Tibial artery (tissue), 4 donors: ENCODE measurements around the gene YJEFN3.

Experiments
- DNase-seq, 2 donors: peaks; one replicate each; pipeline ENCODE4 v3.0.0-alpha.2; 2019
- H3K27ac ChIP-seq, 2 donors: fragments of 200-600 bp; sonication (generic) in 1 of 2; 1 replicate in 1 of 2; 2 replicates in 1 of 2; pipeline ENCODE4 v1.5.1; 2018 to 2019; ENCODE audit warnings: mild to moderate bottlenecking in 1 of 2
- H3K27me3 ChIP-seq, 2 donors: fragments of 200-600 bp; sonication (generic) in 1 of 2; one replicate each; pipeline versions ENCODE4 v1.5.1 to v1.6.0; 2016 to 2019
- H3K36me3 ChIP-seq, 3 donors: fragments of 200-600 bp; sonication (generic) in 2 of 3; one replicate each; pipeline ENCODE4 v1.5.1; 2016 to 2019; ENCODE audit warnings: mild to moderate bottlenecking in 2 of 3
- H3K4me1 ChIP-seq, 4 donors: fragments of 200-600 bp; sonication (generic) in 2 of 4; 1 replicate in 3 of 4; 2 replicates in 1 of 4; pipeline ENCODE4 v1.5.1; 2016 to 2019
- H3K4me3 ChIP-seq, 2 donors: fragments of 200-600 bp; sonication (generic) in 1 of 2; 1 replicate in 1 of 2; 2 replicates in 1 of 2; pipeline ENCODE4 v1.5.1; 2018 to 2019; ENCODE audit warnings: mild to moderate bottlenecking in 2 of 2
- H3K9me3 ChIP-seq, 3 donors: fragments of 200-600 bp; sonication (generic) in 1 of 3; one replicate each; pipeline ENCODE4 v1.5.1; 2016 to 2019
- intact Hi-C: fragments of 100-400 bp; cut with DNase I; formaldehyde crosslinking; loops from one replicate; pipeline ENCODE4 v1.15.0; 2023; ENCODE audit warnings: low total_unique reads
- TF ChIP-seq, protein P1 (sequence below), 2 experiments: fragments of 200-600 bp in 1 of 2; fragments of 450-650 bp in 1 of 2; IDR thresholded peaks; one replicate each; pipeline ENCODE4 v1.5.1; 2017 to 2019; ENCODE audit warnings: antibody characterized with exemption in 2 of 2, mild to moderate bottlenecking in 1 of 2, moderate library complexity in 1 of 2

The YJEFN3 gene

DNA sequence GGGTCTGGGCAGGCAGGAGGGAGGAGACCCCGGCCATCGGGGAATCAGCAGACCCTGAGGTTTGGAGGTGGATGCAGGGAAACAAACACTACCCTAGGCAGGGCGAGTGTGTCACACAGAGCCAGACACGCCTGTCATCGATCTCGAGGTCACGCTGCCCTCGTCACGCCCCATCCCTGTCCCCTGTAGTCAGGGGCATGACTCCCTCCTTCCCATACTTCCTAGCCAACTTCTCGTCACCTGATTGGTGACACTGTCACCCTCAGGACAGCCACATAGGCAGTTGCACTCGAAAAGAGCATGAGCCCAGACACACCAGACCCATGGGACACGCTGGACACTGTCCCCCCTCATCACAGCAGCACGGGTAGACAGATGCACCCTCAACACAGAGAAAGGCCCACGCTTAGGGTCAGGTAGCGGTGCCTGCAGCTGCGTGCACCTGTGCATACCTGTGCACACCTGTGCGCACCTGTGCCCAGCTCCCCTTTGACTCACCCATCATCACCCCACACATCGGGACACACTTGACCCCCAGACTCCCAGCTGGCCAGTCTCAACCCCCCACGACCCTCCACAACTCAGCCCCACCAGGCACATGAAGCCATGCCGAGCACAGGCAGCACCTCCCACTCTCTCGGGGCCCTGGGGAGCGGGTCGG is 21.2 kb downstream of the YJEFN3 start:
- peaks cover 0 to 5% (median 0%) of the 10 kb centered on the region in 4 donors for H3K4me1 ChIP-seq
- TF ChIP-seq, protein P1, sequence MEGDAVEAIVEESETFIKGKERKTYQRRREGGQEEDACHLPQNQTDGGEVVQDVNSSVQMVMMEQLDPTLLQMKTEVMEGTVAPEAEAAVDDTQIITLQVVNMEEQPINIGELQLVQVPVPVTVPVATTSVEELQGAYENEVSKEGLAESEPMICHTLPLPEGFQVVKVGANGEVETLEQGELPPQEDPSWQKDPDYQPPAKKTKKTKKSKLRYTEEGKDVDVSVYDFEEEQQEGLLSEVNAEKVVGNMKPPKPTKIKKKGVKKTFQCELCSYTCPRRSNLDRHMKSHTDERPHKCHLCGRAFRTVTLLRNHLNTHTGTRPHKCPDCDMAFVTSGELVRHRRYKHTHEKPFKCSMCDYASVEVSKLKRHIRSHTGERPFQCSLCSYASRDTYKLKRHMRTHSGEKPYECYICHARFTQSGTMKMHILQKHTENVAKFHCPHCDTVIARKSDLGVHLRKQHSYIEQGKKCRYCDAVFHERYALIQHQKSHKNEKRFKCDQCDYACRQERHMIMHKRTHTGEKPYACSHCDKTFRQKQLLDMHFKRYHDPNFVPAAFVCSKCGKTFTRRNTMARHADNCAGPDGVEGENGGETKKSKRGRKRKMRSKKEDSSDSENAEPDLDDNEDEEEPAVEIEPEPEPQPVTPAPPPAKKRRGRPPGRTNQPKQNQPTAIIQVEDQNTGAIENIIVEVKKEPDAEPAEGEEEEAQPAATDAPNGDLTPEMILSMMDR (IDR thresholded peaks at IDR 0.05), result no peak
- no peak overlapping the region for H3K4me3 ChIP-seq
- H3K36me3 ChIP-seq, result no peaks in the 10 kb centered on the region
- intact Hi-C loops, result no loop called here
- peaks cover 0 to 74% of the 10 kb centered on the region in 2 donors for H3K27me3 ChIP-seq
- H3K9me3 ChIP-seq, result no peaks in the 10 kb centered on the region
- no peak overlapping the region for H3K27ac ChIP-seq
- DNase-seq, result no peak

DNA sequence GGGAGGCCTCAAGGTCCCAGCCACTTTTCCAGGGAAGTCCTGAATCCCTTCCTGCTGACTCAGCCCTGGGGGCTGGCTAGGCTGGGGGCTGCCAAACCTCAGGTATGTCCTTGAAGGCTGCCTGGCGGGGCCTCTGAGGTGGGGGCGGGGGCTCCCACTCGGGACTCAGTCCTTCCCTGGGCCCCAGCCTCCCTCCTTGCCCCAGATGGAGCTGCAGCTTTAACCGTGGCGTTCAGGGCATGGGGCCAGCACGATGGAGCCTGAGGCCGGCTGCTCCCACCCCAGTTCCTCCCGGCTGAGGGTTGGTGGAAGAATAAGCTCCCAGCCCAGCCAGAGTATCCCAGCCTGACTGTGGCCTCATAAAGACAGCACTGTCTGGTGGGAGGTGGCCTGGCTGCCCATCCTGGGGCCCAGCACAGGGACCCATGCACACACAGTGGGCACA is 21.8 kb downstream of the YJEFN3 start:
- Histone ChIP-seq H3K4me3 (no peak overlapping the region), H3K9me3 (no peaks in the 10 kb centered on the region), H3K4me1 (peaks cover 0 to 5% (median 0%) of the 10 kb centered on the region in 4 donors), H3K27me3 (peaks cover 0 to 71% of the 10 kb centered on the region in 2 donors), H3K36me3 (no peaks in the 10 kb centered on the region), H3K27ac (no peak overlapping the region)
- intact Hi-C loops, result no loop called here
- TF ChIP-seq, protein P1 (IDR thresholded peaks at IDR 0.05), result no peak
- DNase-seq, result peak in 1 of 2 donors; percentile 60

DNA sequence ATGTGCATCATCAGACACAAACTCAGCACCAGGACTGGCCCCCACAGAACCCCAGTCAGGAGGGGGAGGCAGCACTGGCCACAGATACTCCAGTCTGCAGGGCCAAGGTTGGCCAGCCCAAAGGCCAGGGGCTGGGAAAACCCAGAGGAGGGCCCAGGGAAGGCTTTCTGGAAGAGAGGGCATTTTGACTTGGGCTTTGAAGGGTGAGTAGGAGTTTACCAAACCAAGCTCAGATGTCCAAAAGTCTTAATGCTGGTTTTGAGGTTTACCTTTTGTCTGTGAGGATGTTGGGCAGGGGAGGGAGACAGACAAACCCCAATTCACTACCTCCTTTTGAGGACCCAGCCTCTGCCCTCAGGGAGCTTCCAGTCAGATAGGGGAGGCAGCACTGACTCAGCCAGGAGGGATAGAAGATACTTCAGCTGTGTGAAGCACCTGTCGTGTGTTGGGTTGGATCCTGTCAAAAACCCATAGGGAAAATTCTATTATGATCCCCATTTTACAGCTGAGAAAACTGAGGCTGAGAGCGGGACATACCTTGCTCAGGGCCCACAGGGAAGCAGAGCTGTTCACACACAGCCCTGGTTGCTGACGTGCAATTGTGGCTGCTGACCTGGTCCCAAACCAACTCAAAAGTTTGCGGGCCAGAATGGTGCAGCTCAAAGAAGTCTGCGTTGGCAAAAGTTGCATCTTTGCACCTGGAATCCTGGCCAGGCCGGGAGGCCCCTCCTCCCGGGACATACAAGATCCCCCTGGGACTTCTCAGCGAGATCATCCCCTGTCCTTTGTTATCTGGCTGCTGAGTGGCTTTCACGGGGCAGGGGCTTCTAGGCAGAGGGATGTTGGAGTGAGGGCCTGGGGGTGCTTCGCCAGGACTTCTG is 22.5 kb downstream of the YJEFN3 start:
- intact Hi-C loops, result no loop called here
- peaks cover 0 to 64% of the 10 kb centered on the region in 2 donors for H3K27me3 ChIP-seq
- no peaks in the 10 kb centered on the region for H3K36me3 ChIP-seq
- peak overlapping the region in 1 of 2 donors; percentile 25 for H3K27ac ChIP-seq
- no peak for DNase-seq
- no peak overlapping the region for H3K4me3 ChIP-seq
- no peaks in the 10 kb centered on the region for H3K9me3 ChIP-seq
- TF ChIP-seq, protein P1 (IDR thresholded peaks at IDR 0.05), result no peak
- H3K4me1 ChIP-seq, result peaks cover 0 to 5% (median 0%) of the 10 kb centered on the region in 4 donors

DNA sequence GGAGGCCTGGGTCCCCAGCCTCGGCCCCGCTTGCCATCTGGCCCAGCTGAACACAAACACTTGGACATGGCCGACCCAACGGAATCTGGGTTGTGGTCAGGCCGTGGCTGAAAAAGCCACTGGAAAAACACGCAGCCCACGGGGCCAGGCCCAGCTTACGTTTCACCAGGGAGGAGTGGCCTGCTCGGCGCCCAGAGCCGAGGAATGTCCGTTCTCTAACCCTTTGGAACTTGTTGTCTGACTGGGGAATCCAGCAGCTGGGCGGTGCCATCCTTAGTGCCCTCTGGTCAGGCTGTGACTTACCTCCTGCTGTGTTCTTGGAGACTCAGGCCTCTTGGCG is 23.1 kb downstream of the YJEFN3 start:
- peak overlapping the region in 1 of 2 donors; percentile 25 for H3K27ac ChIP-seq
- TF ChIP-seq, protein P1 (IDR thresholded peaks at IDR 0.05), result no peak
- H3K4me1 ChIP-seq, result peaks cover 0 to 2% (median 0%) of the 10 kb centered on the region in 4 donors
- DNase-seq, result peak in 1 of 2 donors; percentile 65
- H3K27me3 ChIP-seq, result peaks cover 0 to 58% of the 10 kb centered on the region in 2 donors
- H3K9me3 ChIP-seq, result no peaks in the 10 kb centered on the region
- no peak overlapping the region for H3K4me3 ChIP-seq
- no peaks in the 10 kb centered on the region for H3K36me3 ChIP-seq
- intact Hi-C loops, result no loop called here

DNA sequence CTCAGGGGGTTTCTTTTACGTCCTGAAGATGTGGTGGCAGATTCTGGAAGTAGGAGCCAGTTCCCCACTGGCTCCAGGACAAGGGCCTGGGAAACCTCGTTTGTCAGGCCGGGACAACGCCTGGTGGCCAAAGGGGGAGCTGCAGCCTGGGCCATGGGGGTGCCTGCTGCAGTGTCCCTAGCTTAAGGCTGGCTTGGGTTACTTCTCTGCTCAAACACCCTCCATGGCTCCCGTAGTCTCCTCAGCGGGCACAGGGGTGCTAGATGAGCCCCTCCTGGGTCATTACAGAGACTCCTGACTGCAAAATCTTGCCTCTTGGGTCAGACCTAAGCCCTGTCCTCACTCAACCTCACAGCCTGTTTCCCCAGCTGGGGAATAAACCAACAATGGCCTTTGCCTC is 24.1 kb downstream of the YJEFN3 start:
- Histone ChIP-seq H3K27me3 (peaks cover 0 to 50% of the 10 kb centered on the region in 2 donors), H3K4me3 (no peak overlapping the region), H3K4me1 (no peaks in the 10 kb centered on the region), H3K36me3 (no peaks in the 10 kb centered on the region), H3K27ac (no peak overlapping the region), H3K9me3 (no peaks in the 10 kb centered on the region)
- TF ChIP-seq, protein P1 (IDR thresholded peaks at IDR 0.05), result peak; percentile 13 to 31
- intact Hi-C loops, result no loop called here
- no peak for DNase-seq
